ENCODE results near the gene F10.

The F10 gene

DNA sequence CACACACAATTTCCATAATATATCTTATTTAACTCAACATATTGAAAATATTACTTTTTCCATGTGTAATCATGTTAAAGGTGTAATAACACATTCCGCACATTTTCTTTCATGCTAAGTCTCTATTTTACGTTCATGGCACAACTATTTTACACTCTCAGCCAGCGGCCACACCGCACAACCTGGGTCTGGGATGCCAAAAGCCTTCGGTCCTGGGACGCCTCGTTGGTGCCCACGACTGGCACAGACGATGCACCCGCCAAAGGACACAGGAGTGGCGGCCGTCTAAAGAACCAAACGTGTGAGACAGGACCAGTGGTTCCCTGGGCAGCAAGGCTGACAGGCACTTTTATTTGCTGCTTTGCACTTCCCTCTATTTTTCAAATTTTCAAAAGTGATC lies 25.8 kb downstream of the F10 start:
- TF ChIP-seq MYC (IDR thresholded peaks at IDR 0.05; ENCODE audit: low read depth, low read length): no peak
- TF ChIP-seq, protein P1, sequence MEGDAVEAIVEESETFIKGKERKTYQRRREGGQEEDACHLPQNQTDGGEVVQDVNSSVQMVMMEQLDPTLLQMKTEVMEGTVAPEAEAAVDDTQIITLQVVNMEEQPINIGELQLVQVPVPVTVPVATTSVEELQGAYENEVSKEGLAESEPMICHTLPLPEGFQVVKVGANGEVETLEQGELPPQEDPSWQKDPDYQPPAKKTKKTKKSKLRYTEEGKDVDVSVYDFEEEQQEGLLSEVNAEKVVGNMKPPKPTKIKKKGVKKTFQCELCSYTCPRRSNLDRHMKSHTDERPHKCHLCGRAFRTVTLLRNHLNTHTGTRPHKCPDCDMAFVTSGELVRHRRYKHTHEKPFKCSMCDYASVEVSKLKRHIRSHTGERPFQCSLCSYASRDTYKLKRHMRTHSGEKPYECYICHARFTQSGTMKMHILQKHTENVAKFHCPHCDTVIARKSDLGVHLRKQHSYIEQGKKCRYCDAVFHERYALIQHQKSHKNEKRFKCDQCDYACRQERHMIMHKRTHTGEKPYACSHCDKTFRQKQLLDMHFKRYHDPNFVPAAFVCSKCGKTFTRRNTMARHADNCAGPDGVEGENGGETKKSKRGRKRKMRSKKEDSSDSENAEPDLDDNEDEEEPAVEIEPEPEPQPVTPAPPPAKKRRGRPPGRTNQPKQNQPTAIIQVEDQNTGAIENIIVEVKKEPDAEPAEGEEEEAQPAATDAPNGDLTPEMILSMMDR (IDR thresholded peaks at IDR 0.05; ENCODE audit: low read depth, low read length): no peak
- no peak for TF ChIP-seq MAX (IDR thresholded peaks at IDR 0.05; ENCODE audit: low read depth, low read length)
- TF ChIP-seq POLR2A (IDR thresholded peaks at IDR 0.05; ENCODE audit: extremely low read depth, insufficient read length): no peak
- DNase-seq (ENCODE audit: low read depth): no peak

GRCh38 chr13:113148940-113149503 lies 26.4 kb downstream of the F10 start:
- no peak overlapping the region for H3K4me3 ChIP-seq (ENCODE audit: low read depth, low read length)
- TF ChIP-seq MAX (IDR thresholded peaks at IDR 0.05; ENCODE audit: low read depth, low read length) (no peak), POLR2A (IDR thresholded peaks at IDR 0.05; ENCODE audit: extremely low read depth, insufficient read length) (no peak), MYC (IDR thresholded peaks at IDR 0.05; ENCODE audit: low read depth, low read length) (no peak)
- TF ChIP-seq, protein P1 (IDR thresholded peaks at IDR 0.05; ENCODE audit: low read depth, low read length): no peak
- no peak for DNase-seq (ENCODE audit: low read depth)

More for the DNA sequence above, 25.8 kb downstream of the F10 start:
- no peak overlapping the region for H3K4me3 ChIP-seq (ENCODE audit: low read depth, low read length)

DNA sequence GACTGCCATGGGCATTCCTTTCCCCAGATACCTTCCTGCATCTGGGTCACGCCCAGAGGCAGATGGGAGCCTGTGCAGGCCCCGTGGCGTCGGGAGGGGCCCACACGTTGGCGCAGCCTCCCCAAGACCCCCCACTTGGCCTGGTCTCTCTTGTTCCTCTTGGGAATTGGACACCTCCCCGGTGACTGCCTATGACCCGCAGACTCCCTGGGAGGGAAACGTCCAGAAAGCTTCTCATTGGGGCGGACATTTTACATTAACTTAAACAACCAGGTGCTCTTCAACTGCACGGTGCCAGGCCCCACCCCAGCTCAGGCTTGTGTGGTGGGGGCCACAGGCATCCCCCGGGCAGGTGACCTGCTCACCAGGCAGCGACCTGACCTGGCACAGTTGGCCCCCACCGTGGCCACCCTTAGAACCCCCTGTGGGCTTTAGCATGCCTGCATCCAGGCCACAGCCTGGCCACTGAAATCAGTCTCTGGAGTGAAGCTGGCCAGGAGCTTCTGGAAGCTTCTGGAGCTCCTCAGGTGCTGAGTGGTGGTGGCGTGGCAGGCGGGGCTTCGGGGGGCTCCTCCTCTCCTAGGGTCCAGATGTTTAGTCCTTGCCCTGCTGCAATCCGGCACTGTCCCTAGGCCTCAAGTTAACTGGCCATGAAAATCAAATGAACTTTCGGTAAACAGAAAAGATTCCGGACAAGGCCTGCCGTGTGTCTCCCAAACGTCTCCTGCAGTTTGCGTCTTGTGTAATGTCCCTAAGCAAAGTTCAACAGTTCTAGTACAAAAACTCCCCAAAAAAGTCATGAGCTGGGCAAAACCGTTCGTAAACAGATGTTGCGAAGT lies 27.3 kb downstream of the F10 start:
- no peak for DNase-seq (ENCODE audit: low read depth)
- TF ChIP-seq, protein P1 (IDR thresholded peaks at IDR 0.05; ENCODE audit: low read depth, low read length): no peak
- no peak for TF ChIP-seq MAX (IDR thresholded peaks at IDR 0.05; ENCODE audit: low read depth, low read length)
- TF ChIP-seq MYC (IDR thresholded peaks at IDR 0.05; ENCODE audit: low read depth, low read length): no peak
- no peak for TF ChIP-seq POLR2A (IDR thresholded peaks at IDR 0.05; ENCODE audit: extremely low read depth, insufficient read length)
- no peak overlapping the region for H3K4me3 ChIP-seq (ENCODE audit: low read depth, low read length)

GRCh38 chr13:113150550-113151365 lies 28.2 kb downstream of the F10 start:
- DNase-seq (ENCODE audit: low read depth): no peak
- TF ChIP-seq MYC (IDR thresholded peaks at IDR 0.05; ENCODE audit: low read depth, low read length) (no peak), MAX (IDR thresholded peaks at IDR 0.05; ENCODE audit: low read depth, low read length) (no peak), POLR2A (IDR thresholded peaks at IDR 0.05; ENCODE audit: extremely low read depth, insufficient read length) (no peak)
- TF ChIP-seq, protein P1 (IDR thresholded peaks at IDR 0.05; ENCODE audit: low read depth, low read length): no peak
- H3K4me3 ChIP-seq (ENCODE audit: low read depth, low read length): no peak overlapping the region

DNA sequence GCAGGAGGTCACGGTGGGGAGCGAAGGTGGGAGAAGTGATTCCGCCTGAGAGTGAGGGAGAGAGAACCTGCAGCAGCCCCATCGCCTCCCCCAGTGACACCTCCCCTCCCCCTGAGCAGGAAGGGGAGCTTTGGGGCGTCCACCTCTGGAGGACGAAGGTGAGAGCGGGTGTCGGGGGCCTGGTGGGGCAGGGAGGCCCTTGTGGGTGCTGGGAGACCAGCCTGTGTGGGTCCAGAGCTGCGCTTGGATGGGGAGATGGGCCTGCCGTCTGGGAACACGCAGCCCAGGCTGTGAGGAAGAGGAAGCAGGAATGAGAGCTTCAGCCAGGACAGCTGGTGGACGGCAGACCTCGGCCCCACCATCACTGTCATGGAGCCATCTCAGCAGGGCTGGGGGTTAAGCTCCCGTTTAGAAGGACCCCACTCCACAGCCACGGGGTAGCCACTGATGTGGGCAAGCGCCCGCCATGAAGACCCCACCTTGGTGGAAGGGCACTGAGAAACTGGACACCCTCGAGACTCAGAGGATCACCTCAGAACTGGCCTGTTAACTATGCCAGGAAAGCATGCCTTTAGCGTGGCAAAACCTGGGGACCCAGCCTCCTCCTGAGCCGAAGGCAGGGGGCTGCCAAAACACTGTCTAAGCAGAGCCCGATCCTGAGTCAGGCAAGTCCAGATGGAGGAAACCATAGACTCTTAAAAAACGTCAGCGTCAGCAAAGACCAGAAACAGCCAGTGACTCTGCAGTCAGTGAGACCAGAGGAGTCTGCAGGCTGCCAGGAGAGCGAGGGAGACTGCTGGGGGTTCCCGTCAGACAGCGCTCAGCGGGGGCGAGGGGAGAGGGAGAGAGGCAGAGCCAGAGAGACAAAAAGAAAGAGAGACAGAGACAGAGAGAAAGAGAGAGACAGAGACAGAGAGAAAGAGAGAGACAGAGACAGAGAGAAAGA lies 29.4 kb downstream of the F10 start:
- DNase-seq (ENCODE audit: low read depth): no peak
- no peak overlapping the region for H3K4me3 ChIP-seq (ENCODE audit: low read depth, low read length)

More for the DNA sequence above, 29.4 kb downstream of the F10 start:
- TF ChIP-seq, protein P1 (IDR thresholded peaks at IDR 0.05; ENCODE audit: low read depth, low read length): no peak

All from NB4 (cell line).